DMS53 treated with DMSO at 0.1 percent for 48 hours (cell line): ENCODE measurements around the gene C1QTNF6.
"Not testable (repeated sequence)": the region's sequence is repeated elsewhere in the genome, so short reads cannot be mapped to it uniquely, and the experiment has no call there.

Source experiments
- DNase-seq: peaks from one replicate; lab custom pipeline; 2025; ENCODE audit not compliant: unreplicated experiment; lab: John Stamatoyannopoulos, UW

C1QTNF6 gene

GRCh38 chr22:37187891-37188761, at the start of gene C1QTNF6:
C1QTNF6 (minus strand) TSS chr22:37188247; CDS start chr22:37188213, 34 bp downstream.
- DNase-seq = no peak

- DNase-seq = no peak
These were observed 48.0 kb upstream of the C1QTNF6 start for GRCh38 chr22:37235897-37236607.

GRCh38 chr22:37234736-37235711, 47.0 kb upstream of the C1QTNF6 start:
- no peak for DNase-seq

GRCh38 chr22:37233751-37234631, 45.9 kb upstream of the C1QTNF6 start:
- DNase-seq = no peak

- not testable (repeated sequence) for DNase-seq
These were observed 45.3 kb upstream of the C1QTNF6 start for GRCh38 chr22:37233371-37233750.

- DNase-seq = no peak
These were observed 44.3 kb upstream of the C1QTNF6 start for GRCh38 chr22:37232140-37232998.

GRCh38 chr22:37231406-37232139, 43.5 kb upstream of the C1QTNF6 start:
- DNase-seq = no peak

GRCh38 chr22:37230673-37231405, 42.8 kb upstream of the C1QTNF6 start:
- no peak for DNase-seq

GRCh38 chr22:37229805-37230672, 42.0 kb upstream of the C1QTNF6 start:
- DNase-seq = no peak

- DNase-seq = no peak
These were observed 41.2 kb upstream of the C1QTNF6 start for GRCh38 chr22:37229012-37229804.

GRCh38 chr22:37228106-37229011, 40.3 kb upstream of the C1QTNF6 start:
- DNase-seq = no peak

- no peak for DNase-seq
These were observed 38.5 kb upstream of the C1QTNF6 start for GRCh38 chr22:37226514-37226913.

- DNase-seq = no peak
These were observed 38.0 kb upstream of the C1QTNF6 start for GRCh38 chr22:37226087-37226486.

GRCh38 chr22:37225481-37225880, 37.4 kb upstream of the C1QTNF6 start:
- no peak for DNase-seq
